ENCODE results near the gene PSTPIP2. TPM values are rescaled to one million over a fixed set of nuclear protein-coding genes. Genes with fewer than 3 reads are reported as not detected.

The PSTPIP2 gene
- total and polyA plus RNA-seq, 7 donors, result 0.48 to 18.8 (median 7.0) TPM

DNA sequence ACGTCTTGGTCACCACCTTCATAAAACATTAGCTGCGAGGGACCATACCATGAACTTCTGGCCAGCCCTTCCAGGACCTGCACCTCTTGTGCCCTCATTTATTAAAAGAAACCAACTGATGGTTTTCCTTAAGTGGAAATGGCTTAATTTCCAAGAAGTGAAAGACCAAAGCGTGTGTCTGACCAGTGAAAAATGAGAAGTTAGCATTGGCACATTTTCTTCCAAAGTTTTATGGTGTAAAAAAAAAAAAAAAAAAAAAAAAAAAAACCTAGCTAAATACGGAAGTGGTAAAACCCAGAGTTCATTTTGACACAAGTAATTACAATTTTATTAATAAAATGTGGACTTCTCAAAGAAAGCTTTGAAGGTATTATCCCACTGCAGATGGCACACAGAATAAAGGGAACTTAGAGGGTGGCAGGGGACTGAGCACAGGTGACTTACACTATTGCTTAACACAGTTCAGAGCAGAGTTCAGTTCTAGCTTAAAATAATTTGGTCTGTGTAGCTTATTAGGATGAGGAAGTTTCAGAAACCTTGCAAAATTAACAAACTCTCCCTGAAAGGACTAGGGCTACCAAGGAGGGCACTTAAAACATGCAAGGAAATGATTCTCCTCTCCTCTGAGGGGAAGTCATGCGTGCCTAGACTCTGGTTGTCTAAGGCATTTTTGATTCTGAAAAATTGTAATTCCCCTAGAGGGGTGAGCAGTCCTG lies 62.8 kb downstream of the PSTPIP2 start:
- Histone ChIP-seq H3K4me1 (no peaks in the 10 kb centered on the region), H3K27ac (no peak overlapping the region), H3K9me3 (no peaks in the 10 kb centered on the region), H3K27me3 (ENCODE audit: insufficient read depth in 3 of 3, low read length in 2 of 3) (no peaks in the 10 kb centered on the region), H3K36me3 (ENCODE audit: insufficient read depth in 1 of 2, low read depth in 1 of 2) (peaks cover 0 to 30% of the 10 kb centered on the region in 2 donors), H3K4me3 (no peak overlapping the region)
- DNase-seq, result no peak
- intact Hi-C loops (cut with DNase I), result no loop called here
- ATAC-seq, result no peak
- no peak for TF ChIP-seq CTCF (IDR thresholded peaks at IDR 0.05)
- 86 to 90% (median 89%) methylated on average over 5 of the region's 5 CpGs for WGBS, 3 donors

DNA sequence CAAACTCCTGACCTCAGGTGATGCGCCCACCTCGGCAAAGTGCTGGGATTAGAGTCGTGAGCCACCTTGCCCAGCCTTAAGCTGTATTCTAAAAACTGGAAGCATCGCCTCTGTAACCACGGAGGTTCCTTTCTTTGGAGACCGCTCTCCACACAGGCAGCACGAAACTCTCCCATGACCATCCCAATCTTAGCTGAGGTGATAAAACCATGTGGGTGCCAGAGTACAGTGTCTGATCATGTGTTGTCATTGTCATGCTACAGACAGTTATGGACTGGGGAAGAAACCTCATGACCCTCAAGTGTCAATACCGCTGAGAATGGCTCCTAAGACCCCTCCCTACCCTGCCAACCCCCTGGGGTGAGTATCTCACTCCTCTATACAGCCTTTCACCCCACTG lies 63.5 kb downstream of the PSTPIP2 start:
- ATAC-seq (no peak), DNase-seq (no peak)
- intact Hi-C loops (cut with DNase I), result no loop called here
- no peak overlapping the region for H3K27ac ChIP-seq
- H3K4me3 ChIP-seq, result no peak overlapping the region
- WGBS, 3 donors, result 88 to 93% (median 93%) methylated on average over 8 of the region's 8 CpGs
- H3K36me3 ChIP-seq (ENCODE audit: insufficient read depth in 1 of 2, low read depth in 1 of 2), result peaks cover 0 to 31% of the 10 kb centered on the region in 2 donors
- no peaks in the 10 kb centered on the region for H3K27me3 ChIP-seq (ENCODE audit: insufficient read depth in 3 of 3, low read length in 2 of 3)
- TF ChIP-seq CTCF (IDR thresholded peaks at IDR 0.05), result no peak
- H3K9me3 ChIP-seq, result no peaks in the 10 kb centered on the region
- H3K4me1 ChIP-seq, result no peaks in the 10 kb centered on the region

GRCh38 chr18:46007165-46007564 lies 64.9 kb downstream of the PSTPIP2 start:
- TF ChIP-seq CTCF (IDR thresholded peaks at IDR 0.05), result no peak

GRCh38 chr18:46002934-46003333 lies 69.1 kb downstream of the PSTPIP2 start:
- ATAC-seq (no peak), DNase-seq (no peak)
- intact Hi-C loops (cut with DNase I), result no loop called here
- Histone ChIP-seq H3K27me3 (ENCODE audit: insufficient read depth in 3 of 3, low read length in 2 of 3) (no peaks in the 10 kb centered on the region), H3K27ac (no peak overlapping the region), H3K36me3 (ENCODE audit: insufficient read depth in 1 of 2, low read depth in 1 of 2) (peaks cover 0 to 12% of the 10 kb centered on the region in 2 donors), H3K4me3 (no peak overlapping the region), H3K4me1 (no peaks in the 10 kb centered on the region), H3K9me3 (no peaks in the 10 kb centered on the region)
- TF ChIP-seq CTCF (IDR thresholded peaks at IDR 0.05), result no peak
- 96 to 100% (median 98%) methylated on average over 1 of the region's 1 CpG for WGBS, 3 donors

More at GRCh38 chr18:46007165-46007564, 64.9 kb downstream of the PSTPIP2 start:
- Histone ChIP-seq H3K27me3 (ENCODE audit: insufficient read depth in 3 of 3, low read length in 2 of 3) (no peaks in the 10 kb centered on the region), H3K27ac (no peak overlapping the region), H3K36me3 (ENCODE audit: insufficient read depth in 1 of 2, low read depth in 1 of 2) (peaks cover 0 to 31% of the 10 kb centered on the region in 2 donors), H3K9me3 (no peaks in the 10 kb centered on the region), H3K4me1 (no peaks in the 10 kb centered on the region), H3K4me3 (no peak overlapping the region)
- ATAC-seq (no peak), DNase-seq (no peak)
- WGBS, 3 donors, result 84 to 93% (median 87%) methylated on average over 5 of the region's 5 CpGs
- intact Hi-C loops (cut with DNase I), result no loop called here

GRCh38 chr18:46001892-46002291 lies 70.2 kb downstream of the PSTPIP2 start:
- no peak overlapping the region for H3K4me3 ChIP-seq
- no peaks in the 10 kb centered on the region for H3K9me3 ChIP-seq
- no peaks in the 10 kb centered on the region for H3K4me1 ChIP-seq
- no peak for TF ChIP-seq CTCF (IDR thresholded peaks at IDR 0.05)
- 92 to 95% (median 94%) methylated on average over 2 of the region's 2 CpGs for WGBS, 3 donors
- no peak overlapping the region for H3K27ac ChIP-seq
- no peak for ATAC-seq
- no peak for DNase-seq
- intact Hi-C loops (cut with DNase I), result no loop called here
- H3K27me3 ChIP-seq (ENCODE audit: insufficient read depth in 3 of 3, low read length in 2 of 3), result no peaks in the 10 kb centered on the region
- H3K36me3 ChIP-seq (ENCODE audit: insufficient read depth in 1 of 2, low read depth in 1 of 2), result peaks cover 0 to 12% of the 10 kb centered on the region in 2 donors

Data from psoas muscle (tissue), 8 donors.